Breast epithelium (tissue), 3 donors: ENCODE data around the gene LCN2.

ENCODE experiments used
- POLR2A ChIP-seq: fragments of 450-650 bp; IDR thresholded peaks from one replicate; pipeline ENCODE4 v1.6.1; 2016; ENCODE audit warnings: antibody characterized with exemption, mild to moderate bottlenecking, moderate library complexity
- POLR2AphosphoS5 ChIP-seq, 3 donors: sonication (generic); formaldehyde crosslinking; IDR thresholded peaks; one replicate each; pipeline ENCODE4 v1.6.1; 2017; ENCODE audit warnings: antibody characterized with exemption in 3 of 3
- TF ChIP-seq, protein P1 (sequence below), 3 donors: fragments of 450-650 bp; IDR thresholded peaks; one replicate each; pipeline ENCODE4 v1.5.1; 2016 to 2017; ENCODE audit warnings: antibody characterized with exemption in 3 of 3, mild to moderate bottlenecking in 3 of 3, moderate library complexity in 3 of 3

DNA sequence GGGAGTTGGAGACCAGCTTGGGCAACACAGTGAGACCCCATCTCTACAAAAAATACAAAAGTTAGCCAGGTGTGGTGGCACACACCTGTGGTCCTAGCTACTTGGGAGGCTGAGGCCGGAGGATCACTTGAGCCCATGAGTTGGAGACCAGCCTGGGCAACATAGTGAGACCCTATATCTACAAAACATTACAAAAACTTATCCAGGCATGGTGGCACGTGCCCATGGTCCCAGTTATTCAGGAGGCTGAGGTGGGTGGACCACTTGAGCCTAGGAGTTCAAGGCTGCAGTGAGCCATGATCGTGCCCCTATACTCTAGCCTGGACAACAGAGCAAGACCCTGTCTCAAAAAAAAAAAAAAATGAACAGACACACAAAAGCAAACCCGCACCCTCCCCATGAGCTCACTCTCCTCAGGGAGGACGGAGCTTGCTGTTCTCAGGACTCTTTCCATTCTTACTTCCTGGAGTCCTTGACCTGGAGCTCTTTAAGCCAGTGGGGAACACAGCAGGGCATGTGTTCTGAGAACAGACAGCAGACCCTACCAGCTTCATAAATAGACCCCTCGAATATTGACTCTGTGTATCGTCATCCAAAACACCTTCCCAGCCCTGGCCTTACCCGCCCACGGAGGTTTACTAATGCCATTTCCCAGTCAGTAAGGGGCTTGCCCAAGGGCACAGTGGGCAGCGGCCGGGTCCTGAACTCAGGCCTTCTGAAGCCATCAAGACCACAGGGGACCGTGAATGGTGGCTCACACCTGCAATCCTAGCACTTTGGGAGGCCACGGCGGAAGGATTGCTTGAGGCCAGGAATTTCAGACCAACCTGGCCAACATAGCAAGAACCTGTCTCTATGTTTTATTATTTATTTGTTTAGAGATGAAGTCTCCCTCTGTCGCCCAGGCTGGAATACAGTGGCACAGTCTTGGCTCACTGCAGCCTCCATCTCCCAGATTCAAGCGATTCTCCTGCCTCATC, 32.9 kb upstream of the LCN2 start:
- TF ChIP-seq, protein P1, sequence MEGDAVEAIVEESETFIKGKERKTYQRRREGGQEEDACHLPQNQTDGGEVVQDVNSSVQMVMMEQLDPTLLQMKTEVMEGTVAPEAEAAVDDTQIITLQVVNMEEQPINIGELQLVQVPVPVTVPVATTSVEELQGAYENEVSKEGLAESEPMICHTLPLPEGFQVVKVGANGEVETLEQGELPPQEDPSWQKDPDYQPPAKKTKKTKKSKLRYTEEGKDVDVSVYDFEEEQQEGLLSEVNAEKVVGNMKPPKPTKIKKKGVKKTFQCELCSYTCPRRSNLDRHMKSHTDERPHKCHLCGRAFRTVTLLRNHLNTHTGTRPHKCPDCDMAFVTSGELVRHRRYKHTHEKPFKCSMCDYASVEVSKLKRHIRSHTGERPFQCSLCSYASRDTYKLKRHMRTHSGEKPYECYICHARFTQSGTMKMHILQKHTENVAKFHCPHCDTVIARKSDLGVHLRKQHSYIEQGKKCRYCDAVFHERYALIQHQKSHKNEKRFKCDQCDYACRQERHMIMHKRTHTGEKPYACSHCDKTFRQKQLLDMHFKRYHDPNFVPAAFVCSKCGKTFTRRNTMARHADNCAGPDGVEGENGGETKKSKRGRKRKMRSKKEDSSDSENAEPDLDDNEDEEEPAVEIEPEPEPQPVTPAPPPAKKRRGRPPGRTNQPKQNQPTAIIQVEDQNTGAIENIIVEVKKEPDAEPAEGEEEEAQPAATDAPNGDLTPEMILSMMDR (IDR thresholded peaks at IDR 0.05), result no peak
- TF ChIP-seq POLR2AphosphoS5 (IDR thresholded peaks at IDR 0.05) (no peak), POLR2A (no peak)
